OCI-LY7 (cell line): Measurements from ENCODE around the gene CAMK1.

Experiments used
- EZH2phosphoT487 ChIP-seq: fragments of 200-600 bp; sonication (generic); IDR thresholded peaks from 2 replicates; pipeline ENCODE4 v1.6.1; 2018; ENCODE audit warnings: low read depth, borderline replicate concordance, mild to moderate bottlenecking, mixed run types, antibody characterized with exemption, low read length, moderate library complexity, mixed read lengths
- TF ChIP-seq, protein P1 (sequence below): fragments of 200-600 bp; sonication (generic); conservative IDR thresholded peaks from 2 replicates; pipeline ENCODE4 v1.5.1; 2014; ENCODE audit warnings: mild to moderate bottlenecking, antibody characterized with exemption, low read length, moderate library complexity, mixed read lengths

- TF ChIP-seq, protein P1, sequence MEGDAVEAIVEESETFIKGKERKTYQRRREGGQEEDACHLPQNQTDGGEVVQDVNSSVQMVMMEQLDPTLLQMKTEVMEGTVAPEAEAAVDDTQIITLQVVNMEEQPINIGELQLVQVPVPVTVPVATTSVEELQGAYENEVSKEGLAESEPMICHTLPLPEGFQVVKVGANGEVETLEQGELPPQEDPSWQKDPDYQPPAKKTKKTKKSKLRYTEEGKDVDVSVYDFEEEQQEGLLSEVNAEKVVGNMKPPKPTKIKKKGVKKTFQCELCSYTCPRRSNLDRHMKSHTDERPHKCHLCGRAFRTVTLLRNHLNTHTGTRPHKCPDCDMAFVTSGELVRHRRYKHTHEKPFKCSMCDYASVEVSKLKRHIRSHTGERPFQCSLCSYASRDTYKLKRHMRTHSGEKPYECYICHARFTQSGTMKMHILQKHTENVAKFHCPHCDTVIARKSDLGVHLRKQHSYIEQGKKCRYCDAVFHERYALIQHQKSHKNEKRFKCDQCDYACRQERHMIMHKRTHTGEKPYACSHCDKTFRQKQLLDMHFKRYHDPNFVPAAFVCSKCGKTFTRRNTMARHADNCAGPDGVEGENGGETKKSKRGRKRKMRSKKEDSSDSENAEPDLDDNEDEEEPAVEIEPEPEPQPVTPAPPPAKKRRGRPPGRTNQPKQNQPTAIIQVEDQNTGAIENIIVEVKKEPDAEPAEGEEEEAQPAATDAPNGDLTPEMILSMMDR, result no peak
- no peak for TF ChIP-seq EZH2phosphoT487
These were observed 10.7 kb upstream of the CAMK1 start for GRCh38 chr3:9780458-9780812.
